A549 treated with RU486 at 1 μM for 4 hours (cell line): Measurements from ENCODE around the gene ANP32A. TPM values are rescaled to one million over a fixed set of nuclear protein-coding genes. Genes with fewer than 3 reads are reported as not detected.

Source experiments
- total RNA-seq: library from RNA; stranded (reverse); fragments of 200-300 nt; extraction: Qiagen RNA extraction; gene quantifications from 5 replicates; pipeline ENCODE4 v1.2.3, GENCODE V29; 2022; ENCODE audit warnings: low read depth

Gene ANP32A
- 257 to 321 TPM (median 305 TPM) in 5 replicates for total RNA-seq

GRCh38 chr15:68820295-68821189 is at the start of gene ANP32A:
TSS of gene ANP32A (minus strand) at chr15:68820895. CDS start at chr15:68820751, 144 bp downstream.

Other genes with a start within 250 kb of the ANP32A start
- 2.8 to 4.4 TPM (median 3.6 TPM) in 5 replicates for gene CORO2B, start 241.9 kb downstream of the ANP32A start, total RNA-seq
- gene SPESP1, start 109.6 kb upstream of the ANP32A start, total RNA-seq = not detected in 5 replicates
- gene NOX5, start 193.8 kb upstream of the ANP32A start, total RNA-seq = 0.19 to 0.38 TPM (median 0.29 TPM) in 5 replicates